ENCODE data around the gene ZNF593. TPM values are rescaled to one million over a fixed set of nuclear protein-coding genes. Genes with fewer than 3 reads are reported as not detected.

ZNF593 gene
- total and polyA plus RNA-seq, 9 of the 15 experiments (the other 6 are each of a cell fraction or from before 2014, with no cell fraction given) = 9.8 to 334 (median 48.2) TPM

DNA sequence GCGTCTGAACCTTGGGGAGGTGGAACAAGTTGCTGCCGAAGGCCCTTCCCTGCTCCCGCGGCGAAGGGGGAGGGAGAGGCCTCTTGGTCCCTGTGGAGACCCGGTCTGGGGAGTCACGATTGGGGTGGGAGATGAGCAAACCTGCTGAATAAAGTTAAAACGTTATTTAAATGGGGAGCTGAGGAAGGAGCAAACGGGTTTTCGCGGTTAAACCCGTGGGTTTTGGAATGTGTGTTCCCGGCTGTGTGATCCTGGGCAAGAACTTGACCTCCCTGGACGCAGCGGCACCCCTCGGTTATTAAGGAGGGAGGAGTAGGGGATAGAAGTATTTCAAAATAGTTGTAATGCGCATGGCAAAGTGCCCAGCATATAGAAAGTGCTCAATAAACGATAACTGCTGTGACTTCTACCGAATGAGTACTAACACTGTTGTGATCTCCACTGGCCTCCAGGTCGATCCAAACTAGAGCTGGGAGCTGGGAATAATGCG, 7.4 kb upstream of the ZNF593 start (continued):
- TF ChIP-seq, protein P1, sequence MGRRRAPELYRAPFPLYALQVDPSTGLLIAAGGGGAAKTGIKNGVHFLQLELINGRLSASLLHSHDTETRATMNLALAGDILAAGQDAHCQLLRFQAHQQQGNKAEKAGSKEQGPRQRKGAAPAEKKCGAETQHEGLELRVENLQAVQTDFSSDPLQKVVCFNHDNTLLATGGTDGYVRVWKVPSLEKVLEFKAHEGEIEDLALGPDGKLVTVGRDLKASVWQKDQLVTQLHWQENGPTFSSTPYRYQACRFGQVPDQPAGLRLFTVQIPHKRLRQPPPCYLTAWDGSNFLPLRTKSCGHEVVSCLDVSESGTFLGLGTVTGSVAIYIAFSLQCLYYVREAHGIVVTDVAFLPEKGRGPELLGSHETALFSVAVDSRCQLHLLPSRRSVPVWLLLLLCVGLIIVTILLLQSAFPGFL (CRISPR knock-in tag; IDR thresholded peaks at IDR 0.05) = no peak
- TF ChIP-seq ERF (CRISPR knock-in tag; IDR thresholded peaks at IDR 0.05) = no peak
- no peak for TF ChIP-seq RFX5 (IDR thresholded peaks at IDR 0.05; ENCODE audit: low read depth, low read length)
- TF ChIP-seq, protein P2, sequence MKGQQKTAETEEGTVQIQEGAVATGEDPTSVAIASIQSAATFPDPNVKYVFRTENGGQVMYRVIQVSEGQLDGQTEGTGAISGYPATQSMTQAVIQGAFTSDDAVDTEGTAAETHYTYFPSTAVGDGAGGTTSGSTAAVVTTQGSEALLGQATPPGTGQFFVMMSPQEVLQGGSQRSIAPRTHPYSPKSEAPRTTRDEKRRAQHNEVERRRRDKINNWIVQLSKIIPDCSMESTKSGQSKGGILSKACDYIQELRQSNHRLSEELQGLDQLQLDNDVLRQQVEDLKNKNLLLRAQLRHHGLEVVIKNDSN (CRISPR knock-in tag; IDR thresholded peaks at IDR 0.05) = no peak
- peak; percentile 82 for TF ChIP-seq BCOR (IDR thresholded peaks at IDR 0.05)
- TF ChIP-seq ARNT (IDR thresholded peaks at IDR 0.05) = no peak
- TF ChIP-seq, protein P3, sequence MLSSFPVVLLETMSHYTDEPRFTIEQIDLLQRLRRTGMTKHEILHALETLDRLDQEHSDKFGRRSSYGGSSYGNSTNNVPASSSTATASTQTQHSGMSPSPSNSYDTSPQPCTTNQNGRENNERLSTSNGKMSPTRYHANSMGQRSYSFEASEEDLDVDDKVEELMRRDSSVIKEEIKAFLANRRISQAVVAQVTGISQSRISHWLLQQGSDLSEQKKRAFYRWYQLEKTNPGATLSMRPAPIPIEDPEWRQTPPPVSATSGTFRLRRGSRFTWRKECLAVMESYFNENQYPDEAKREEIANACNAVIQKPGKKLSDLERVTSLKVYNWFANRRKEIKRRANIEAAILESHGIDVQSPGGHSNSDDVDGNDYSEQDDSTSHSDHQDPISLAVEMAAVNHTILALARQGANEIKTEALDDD (IDR thresholded peaks at IDR 0.05) = no peak
- TF ChIP-seq HEY1 (CRISPR knock-in tag; IDR thresholded peaks at IDR 0.05; ENCODE audit: borderline replicate concordance) = no peak
- 0 out of 2 replicates have a peak, but pooled peaks have one; percentile 43 for TF ChIP-seq CC2D1A (IDR thresholded peaks at IDR 0.05)
- TF ChIP-seq, protein P4, sequence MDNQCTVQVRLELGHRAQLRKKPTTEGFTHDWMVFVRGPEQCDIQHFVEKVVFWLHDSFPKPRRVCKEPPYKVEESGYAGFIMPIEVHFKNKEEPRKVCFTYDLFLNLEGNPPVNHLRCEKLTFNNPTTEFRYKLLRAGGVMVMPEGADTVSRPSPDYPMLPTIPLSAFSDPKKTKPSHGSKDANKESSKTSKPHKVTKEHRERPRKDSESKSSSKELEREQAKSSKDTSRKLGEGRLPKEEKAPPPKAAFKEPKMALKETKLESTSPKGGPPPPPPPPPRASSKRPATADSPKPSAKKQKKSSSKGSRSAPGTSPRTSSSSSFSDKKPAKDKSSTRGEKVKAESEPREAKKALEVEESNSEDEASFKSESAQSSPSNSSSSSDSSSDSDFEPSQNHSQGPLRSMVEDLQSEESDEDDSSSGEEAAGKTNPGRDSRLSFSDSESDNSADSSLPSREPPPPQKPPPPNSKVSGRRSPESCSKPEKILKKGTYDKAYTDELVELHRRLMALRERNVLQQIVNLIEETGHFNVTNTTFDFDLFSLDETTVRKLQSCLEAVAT (IDR thresholded peaks at IDR 0.05) = peak in 1 of 2 experiments; percentile 76; a peak in 1 of 4 replicates
- no peak for TF ChIP-seq ZNF707 (CRISPR knock-in tag; conservative IDR thresholded peaks at IDR 0.05)
- TF ChIP-seq CHD2 (IDR thresholded peaks at IDR 0.05; ENCODE audit: low read depth, low read length) = 0 out of 2 replicates have a peak, but pooled peaks have one; percentile 20
- TF ChIP-seq ETV6 (IDR thresholded peaks at IDR 0.05; ENCODE audit: borderline replicate concordance in 1 of 2, low read depth in 2 of 2, low read length in 1 of 2) = 0 out of 4 replicates have a peak, but pooled peaks of 1 of the 2 experiments have one; percentile 1
- no peak for TF ChIP-seq ETV6 (CRISPR knock-in tag; IDR thresholded peaks at IDR 0.05; ENCODE audit: borderline replicate concordance)
- no peak for TF ChIP-seq SRSF7 (optimal IDR thresholded peaks at IDR 0.05; ENCODE audit: low read depth, low read length)
- 0 out of 2 replicates have a peak, but pooled peaks have one; percentile 26 for TF ChIP-seq MTA1 (IDR thresholded peaks at IDR 0.05; ENCODE audit: borderline replicate concordance)
- no peak for TF ChIP-seq SRSF3 (IDR thresholded peaks at IDR 0.05; ENCODE audit: insufficient read depth, low read length)
